RWPE1 (cell line): Measurements from ENCODE around the gene MPPED2.

Source experiments
- CTCF ChIA-PET: fragments of 350-600 bp; sonication (Branson Sonifier 250); formaldehyde crosslinking; extraction: SDS; loops from one replicate; lab custom pipeline; 2021; lab: Yijun Ruan, JAX
- POLR2A ChIA-PET: fragments of 400-600 bp; formaldehyde crosslinking; extraction: SDS; loops from one replicate; lab custom pipeline; 2020; ENCODE audit warnings: antibody characterized with exemption; ENCODE audit not compliant: low non-redundant PET; lab: Yijun Ruan, JAX
- DNase-seq: peaks from one replicate; pipeline ENCODE4 v3.0.0; 2012; ENCODE audit warnings: low spot score
- H3K27ac ChIP-seq: fragments of 450-650 bp; 2 replicates; pipeline ENCODE4 v1.5.1; 2017
- TF ChIP-seq, protein P1 (sequence below): fragments of 450-650 bp; conservative IDR thresholded peaks from 2 replicates; pipeline ENCODE4 v1.5.1; 2017; ENCODE audit warnings: low read depth, mild to moderate bottlenecking

Gene MPPED2

DNA sequence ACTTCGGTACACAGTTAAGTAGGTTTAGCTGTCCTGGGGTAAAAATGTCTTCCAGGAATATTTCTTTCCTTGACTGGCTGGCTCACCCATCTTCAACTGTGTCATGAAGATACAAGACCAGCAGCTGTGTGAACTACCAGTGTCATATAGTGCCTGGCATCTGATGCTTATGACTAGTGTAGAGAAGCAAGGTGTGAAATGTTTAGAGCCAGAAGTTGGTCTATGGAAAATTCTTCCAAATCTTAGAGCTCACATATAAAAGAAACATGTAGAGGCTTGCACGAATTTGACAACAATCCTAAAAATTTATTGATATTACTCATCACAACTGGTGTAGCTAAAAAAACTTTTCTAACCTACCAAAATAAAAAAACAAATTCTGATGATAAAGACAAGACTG is 208.8 kb downstream of the MPPED2 start:
- CTCF ChIA-PET = interaction anchor here (0.5 kb wide), 1 partner anchor 24 kb away, joined by 3 read pairs; no protein-coding TSS in a partner anchor
- TF ChIP-seq, protein P1, sequence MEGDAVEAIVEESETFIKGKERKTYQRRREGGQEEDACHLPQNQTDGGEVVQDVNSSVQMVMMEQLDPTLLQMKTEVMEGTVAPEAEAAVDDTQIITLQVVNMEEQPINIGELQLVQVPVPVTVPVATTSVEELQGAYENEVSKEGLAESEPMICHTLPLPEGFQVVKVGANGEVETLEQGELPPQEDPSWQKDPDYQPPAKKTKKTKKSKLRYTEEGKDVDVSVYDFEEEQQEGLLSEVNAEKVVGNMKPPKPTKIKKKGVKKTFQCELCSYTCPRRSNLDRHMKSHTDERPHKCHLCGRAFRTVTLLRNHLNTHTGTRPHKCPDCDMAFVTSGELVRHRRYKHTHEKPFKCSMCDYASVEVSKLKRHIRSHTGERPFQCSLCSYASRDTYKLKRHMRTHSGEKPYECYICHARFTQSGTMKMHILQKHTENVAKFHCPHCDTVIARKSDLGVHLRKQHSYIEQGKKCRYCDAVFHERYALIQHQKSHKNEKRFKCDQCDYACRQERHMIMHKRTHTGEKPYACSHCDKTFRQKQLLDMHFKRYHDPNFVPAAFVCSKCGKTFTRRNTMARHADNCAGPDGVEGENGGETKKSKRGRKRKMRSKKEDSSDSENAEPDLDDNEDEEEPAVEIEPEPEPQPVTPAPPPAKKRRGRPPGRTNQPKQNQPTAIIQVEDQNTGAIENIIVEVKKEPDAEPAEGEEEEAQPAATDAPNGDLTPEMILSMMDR = no peak
- POLR2A ChIA-PET = no interaction called here
- peak; percentile 26 for DNase-seq
- H3K27ac ChIP-seq = no peak overlapping the region

GRCh38 chr11:30370164-30370563 is 216.0 kb downstream of the MPPED2 start:
- TF ChIP-seq, protein P1 = no peak
- ChIA-PET POLR2A (no interaction called here), CTCF (no interaction called here)
- no peak for DNase-seq
- H3K27ac ChIP-seq = no peak overlapping the region

DNA sequence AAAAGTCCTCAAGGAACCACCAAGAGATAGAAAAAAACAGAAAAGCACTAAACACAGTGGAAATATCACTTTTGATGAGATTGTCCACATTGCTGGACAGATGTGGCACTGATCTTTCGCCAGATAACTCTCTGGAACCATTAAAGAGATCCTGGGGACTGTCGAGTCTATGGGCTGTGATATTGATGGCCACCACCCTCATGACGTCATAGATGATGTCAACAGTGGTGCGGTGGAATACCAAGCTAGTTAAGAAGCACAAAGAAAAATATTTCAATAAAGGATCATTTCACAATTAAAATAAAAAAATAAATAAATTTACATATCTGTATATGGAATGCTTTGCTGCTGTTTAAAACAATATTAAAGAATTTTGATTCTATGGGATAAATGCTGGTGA is 217.8 kb downstream of the MPPED2 start:
- DNase-seq = no peak

DNA sequence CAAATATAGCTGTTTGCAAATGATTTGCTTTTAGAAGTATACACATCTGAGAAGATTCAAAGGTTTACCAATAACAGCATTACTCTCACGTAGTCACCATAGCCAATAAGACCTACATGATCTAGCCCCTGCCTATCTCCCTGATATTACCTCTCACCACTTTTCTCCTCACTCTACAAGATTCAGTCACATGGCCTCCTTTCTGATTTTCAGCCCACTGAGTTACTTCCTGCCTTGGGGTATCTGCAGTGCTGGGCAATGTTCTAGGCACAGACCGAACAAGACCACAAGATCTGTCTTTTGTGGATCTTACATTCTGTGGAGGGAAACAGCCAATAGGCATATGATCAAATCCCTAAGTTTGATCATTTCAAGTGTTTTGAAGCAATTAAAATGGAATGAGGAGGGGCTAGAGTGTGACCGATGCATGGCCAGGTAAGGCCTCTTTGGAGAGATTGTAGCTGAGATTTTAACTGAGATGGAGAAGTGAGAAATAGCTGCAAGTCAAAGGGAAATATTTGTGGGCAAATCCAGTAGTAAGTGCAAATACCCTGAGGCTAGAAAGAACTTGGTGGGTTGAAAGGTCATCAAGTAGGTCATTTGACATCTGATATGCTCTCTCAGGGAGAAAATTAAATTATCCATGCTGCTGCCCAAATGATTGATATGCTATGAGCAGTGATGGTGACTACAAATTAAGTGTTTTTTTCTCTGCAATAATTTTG is 220.2 kb downstream of the MPPED2 start:
- H3K27ac ChIP-seq = no peak overlapping the region
- ChIA-PET CTCF (no interaction called here), POLR2A (no interaction called here)
- TF ChIP-seq, protein P1 = no peak
- no peak for DNase-seq

More for the DNA sequence above, 217.8 kb downstream of the MPPED2 start:
- ChIA-PET CTCF (no interaction called here), POLR2A (no interaction called here)
- no peak overlapping the region for H3K27ac ChIP-seq
- TF ChIP-seq, protein P1 = no peak

DNA sequence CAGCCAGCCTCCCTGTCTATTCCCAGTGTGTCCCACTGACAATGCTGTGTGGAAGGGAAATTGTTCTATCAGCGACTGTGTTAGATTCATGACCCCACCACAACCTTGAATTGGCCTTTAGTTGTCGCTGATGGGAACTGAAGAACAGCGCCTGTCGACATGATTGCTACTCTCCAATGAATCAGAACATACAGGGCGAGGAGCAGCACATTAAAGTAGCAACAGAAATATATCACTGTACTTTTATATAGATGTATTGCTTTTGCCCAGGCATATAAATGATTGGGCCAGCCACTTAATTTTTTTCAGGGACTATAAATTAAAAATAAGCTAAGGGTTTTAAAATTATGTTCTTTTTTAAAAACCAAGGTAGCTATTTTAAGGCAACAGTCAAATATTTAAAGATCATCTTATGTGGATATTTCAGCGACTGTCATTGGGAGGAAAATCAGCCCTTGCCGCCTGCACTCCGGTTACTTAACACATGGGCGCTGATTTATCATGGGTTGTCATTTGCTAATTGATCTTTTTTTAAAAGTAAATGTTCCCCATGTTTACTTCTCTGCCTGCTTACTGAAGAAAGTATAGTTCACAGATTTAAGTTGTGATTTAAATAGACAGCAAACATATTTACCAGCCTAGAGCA is 221.2 kb downstream of the MPPED2 start:
- TF ChIP-seq, protein P1 = no peak
- DNase-seq = no peak
- no peak overlapping the region for H3K27ac ChIP-seq
- CTCF ChIA-PET = no interaction called here
- POLR2A ChIA-PET = no interaction called here

GRCh38 chr11:30364139-30364836 is 221.9 kb downstream of the MPPED2 start:
- TF ChIP-seq, protein P1 = no peak
- no peak overlapping the region for H3K27ac ChIP-seq
- DNase-seq = no peak
- ChIA-PET POLR2A (no interaction called here), CTCF (no interaction called here)
